ENCODE measurements around the gene SCAP. TPM values are rescaled to one million over a fixed set of nuclear protein-coding genes. Genes with fewer than 3 reads are reported as not detected.

Gene SCAP
- total and polyA plus RNA-seq, 2 of the 13 experiments (the other 11 are each of a cell fraction or from before 2014, with no cell fraction given): 40.4 to 53.3 TPM

GRCh38 chr3:47522082-47522987, 46.6 kb upstream of the SCAP start (continued):
- TF ChIP-seq, protein P1, sequence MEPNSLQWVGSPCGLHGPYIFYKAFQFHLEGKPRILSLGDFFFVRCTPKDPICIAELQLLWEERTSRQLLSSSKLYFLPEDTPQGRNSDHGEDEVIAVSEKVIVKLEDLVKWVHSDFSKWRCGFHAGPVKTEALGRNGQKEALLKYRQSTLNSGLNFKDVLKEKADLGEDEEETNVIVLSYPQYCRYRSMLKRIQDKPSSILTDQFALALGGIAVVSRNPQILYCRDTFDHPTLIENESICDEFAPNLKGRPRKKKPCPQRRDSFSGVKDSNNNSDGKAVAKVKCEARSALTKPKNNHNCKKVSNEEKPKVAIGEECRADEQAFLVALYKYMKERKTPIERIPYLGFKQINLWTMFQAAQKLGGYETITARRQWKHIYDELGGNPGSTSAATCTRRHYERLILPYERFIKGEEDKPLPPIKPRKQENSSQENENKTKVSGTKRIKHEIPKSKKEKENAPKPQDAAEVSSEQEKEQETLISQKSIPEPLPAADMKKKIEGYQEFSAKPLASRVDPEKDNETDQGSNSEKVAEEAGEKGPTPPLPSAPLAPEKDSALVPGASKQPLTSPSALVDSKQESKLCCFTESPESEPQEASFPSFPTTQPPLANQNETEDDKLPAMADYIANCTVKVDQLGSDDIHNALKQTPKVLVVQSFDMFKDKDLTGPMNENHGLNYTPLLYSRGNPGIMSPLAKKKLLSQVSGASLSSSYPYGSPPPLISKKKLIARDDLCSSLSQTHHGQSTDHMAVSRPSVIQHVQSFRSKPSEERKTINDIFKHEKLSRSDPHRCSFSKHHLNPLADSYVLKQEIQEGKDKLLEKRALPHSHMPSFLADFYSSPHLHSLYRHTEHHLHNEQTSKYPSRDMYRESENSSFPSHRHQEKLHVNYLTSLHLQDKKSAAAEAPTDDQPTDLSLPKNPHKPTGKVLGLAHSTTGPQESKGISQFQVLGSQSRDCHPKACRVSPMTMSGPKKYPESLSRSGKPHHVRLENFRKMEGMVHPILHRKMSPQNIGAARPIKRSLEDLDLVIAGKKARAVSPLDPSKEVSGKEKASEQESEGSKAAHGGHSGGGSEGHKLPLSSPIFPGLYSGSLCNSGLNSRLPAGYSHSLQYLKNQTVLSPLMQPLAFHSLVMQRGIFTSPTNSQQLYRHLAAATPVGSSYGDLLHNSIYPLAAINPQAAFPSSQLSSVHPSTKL (CRISPR knock-in tag; IDR thresholded peaks at IDR 0.05): no peak
- TF ChIP-seq, protein P2, sequence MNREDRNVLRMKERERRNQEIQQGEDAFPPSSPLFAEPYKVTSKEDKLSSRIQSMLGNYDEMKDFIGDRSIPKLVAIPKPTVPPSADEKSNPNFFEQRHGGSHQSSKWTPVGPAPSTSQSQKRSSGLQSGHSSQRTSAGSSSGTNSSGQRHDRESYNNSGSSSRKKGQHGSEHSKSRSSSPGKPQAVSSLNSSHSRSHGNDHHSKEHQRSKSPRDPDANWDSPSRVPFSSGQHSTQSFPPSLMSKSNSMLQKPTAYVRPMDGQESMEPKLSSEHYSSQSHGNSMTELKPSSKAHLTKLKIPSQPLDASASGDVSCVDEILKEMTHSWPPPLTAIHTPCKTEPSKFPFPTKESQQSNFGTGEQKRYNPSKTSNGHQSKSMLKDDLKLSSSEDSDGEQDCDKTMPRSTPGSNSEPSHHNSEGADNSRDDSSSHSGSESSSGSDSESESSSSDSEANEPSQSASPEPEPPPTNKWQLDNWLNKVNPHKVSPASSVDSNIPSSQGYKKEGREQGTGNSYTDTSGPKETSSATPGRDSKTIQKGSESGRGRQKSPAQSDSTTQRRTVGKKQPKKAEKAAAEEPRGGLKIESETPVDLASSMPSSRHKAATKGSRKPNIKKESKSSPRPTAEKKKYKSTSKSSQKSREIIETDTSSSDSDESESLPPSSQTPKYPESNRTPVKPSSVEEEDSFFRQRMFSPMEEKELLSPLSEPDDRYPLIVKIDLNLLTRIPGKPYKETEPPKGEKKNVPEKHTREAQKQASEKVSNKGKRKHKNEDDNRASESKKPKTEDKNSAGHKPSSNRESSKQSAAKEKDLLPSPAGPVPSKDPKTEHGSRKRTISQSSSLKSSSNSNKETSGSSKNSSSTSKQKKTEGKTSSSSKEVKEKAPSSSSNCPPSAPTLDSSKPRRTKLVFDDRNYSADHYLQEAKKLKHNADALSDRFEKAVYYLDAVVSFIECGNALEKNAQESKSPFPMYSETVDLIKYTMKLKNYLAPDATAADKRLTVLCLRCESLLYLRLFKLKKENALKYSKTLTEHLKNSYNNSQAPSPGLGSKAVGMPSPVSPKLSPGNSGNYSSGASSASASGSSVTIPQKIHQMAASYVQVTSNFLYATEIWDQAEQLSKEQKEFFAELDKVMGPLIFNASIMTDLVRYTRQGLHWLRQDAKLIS (CRISPR knock-in tag; IDR thresholded peaks at IDR 0.05): no peak
- no peak for TF ChIP-seq KLF6 (CRISPR knock-in tag; IDR thresholded peaks at IDR 0.05)
- TF ChIP-seq, protein P3, sequence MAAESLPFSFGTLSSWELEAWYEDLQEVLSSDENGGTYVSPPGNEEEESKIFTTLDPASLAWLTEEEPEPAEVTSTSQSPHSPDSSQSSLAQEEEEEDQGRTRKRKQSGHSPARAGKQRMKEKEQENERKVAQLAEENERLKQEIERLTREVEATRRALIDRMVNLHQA (CRISPR knock-in tag; IDR thresholded peaks at IDR 0.05): no peak
- peak; percentile 84; the same call in 1 of the 2 replicates for TF ChIP-seq ZNF362 (CRISPR knock-in tag; IDR thresholded peaks at IDR 0.05; ENCODE audit: borderline replicate concordance)
- TF ChIP-seq, protein P4, sequence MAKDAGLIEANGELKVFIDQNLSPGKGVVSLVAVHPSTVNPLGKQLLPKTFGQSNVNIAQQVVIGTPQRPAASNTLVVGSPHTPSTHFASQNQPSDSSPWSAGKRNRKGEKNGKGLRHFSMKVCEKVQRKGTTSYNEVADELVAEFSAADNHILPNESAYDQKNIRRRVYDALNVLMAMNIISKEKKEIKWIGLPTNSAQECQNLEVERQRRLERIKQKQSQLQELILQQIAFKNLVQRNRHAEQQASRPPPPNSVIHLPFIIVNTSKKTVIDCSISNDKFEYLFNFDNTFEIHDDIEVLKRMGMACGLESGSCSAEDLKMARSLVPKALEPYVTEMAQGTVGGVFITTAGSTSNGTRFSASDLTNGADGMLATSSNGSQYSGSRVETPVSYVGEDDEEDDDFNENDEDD (CRISPR knock-in tag; IDR thresholded peaks at IDR 0.05; ENCODE audit: borderline replicate concordance): peak; percentile 97
- no peak for TF ChIP-seq MLLT10 (CRISPR knock-in tag; IDR thresholded peaks at IDR 0.05)
- TF ChIP-seq, protein P5, sequence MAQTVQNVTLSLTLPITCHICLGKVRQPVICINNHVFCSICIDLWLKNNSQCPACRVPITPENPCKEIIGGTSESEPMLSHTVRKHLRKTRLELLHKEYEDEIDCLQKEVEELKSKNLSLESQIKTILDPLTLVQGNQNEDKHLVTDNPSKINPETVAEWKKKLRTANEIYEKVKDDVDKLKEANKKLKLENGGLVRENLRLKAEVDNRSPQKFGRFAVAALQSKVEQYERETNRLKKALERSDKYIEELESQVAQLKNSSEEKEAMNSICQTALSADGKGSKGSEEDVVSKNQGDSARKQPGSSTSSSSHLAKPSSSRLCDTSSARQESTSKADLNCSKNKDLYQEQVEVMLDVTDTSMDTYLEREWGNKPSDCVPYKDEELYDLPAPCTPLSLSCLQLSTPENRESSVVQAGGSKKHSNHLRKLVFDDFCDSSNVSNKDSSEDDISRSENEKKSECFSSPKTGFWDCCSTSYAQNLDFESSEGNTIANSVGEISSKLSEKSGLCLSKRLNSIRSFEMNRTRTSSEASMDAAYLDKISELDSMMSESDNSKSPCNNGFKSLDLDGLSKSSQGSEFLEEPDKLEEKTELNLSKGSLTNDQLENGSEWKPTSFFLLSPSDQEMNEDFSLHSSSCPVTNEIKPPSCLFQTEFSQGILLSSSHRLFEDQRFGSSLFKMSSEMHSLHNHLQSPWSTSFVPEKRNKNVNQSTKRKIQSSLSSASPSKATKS (CRISPR knock-in tag; IDR thresholded peaks at IDR 0.05): no peak
- no peak for TF ChIP-seq GLMP (CRISPR knock-in tag; IDR thresholded peaks at IDR 0.05; ENCODE audit: borderline replicate concordance)
- no peak for TF ChIP-seq CENPBD1 (CRISPR knock-in tag; IDR thresholded peaks at IDR 0.05; ENCODE audit: borderline replicate concordance, low read depth)
- TF ChIP-seq SUZ12 (IDR thresholded peaks at IDR 0.05; ENCODE audit: low read depth, low read length): no peak
- TF ChIP-seq MBD4 (IDR thresholded peaks at IDR 0.05; ENCODE audit: borderline replicate concordance, low read length): no peak

Data from HepG2 (cell line).